GM19468 (cell line): ENCODE results near the gene P3H4.

Source experiments
- ATAC-seq: cut with Tn5 transposase; IDR thresholded peaks from one replicate; pipeline ENCODE4 v1.9.1; 2021; ENCODE audit warnings: mild to moderate bottlenecking, moderate library complexity, moderate number of reproducible peaks; ENCODE audit not compliant: unreplicated experiment; ENCODE audit errors: extremely low read depth

P3H4 gene

GRCh38 chr17:41822216-41823140 lies 10.7 kb upstream of the P3H4 start:
- no peak for ATAC-seq

- ATAC-seq = no peak
Observed at GRCh38 chr17:41821776-41822175, 10.0 kb upstream of the P3H4 start.

GRCh38 chr17:41818024-41818423 lies 6.3 kb upstream of the P3H4 start:
- no peak for ATAC-seq

- no peak for ATAC-seq
Observed at GRCh38 chr17:41816637-41817320, 5.0 kb upstream of the P3H4 start.

GRCh38 chr17:41814195-41814594 lies 2.4 kb upstream of the P3H4 start:
- no peak for ATAC-seq

- no peak for ATAC-seq
Observed at GRCh38 chr17:41813699-41814124, 2.0 kb upstream of the P3H4 start.

GRCh38 chr17:41813152-41813680 lies 1.5 kb upstream of the P3H4 start:
- no peak for ATAC-seq

GRCh38 chr17:41812381-41813151 lies 817 bp upstream of the P3H4 start, which contains the start of gene FKBP10:
Gene FKBP10 (plus strand): TSS chr17:41813004. CDS start chr17:41813035, 31 bp downstream.
- no peak for ATAC-seq

- ATAC-seq = no peak
Observed at GRCh38 chr17:41810659-41811548, 845 bp downstream of the P3H4 start.

- no peak for ATAC-seq
Observed at GRCh38 chr17:41806685-41807445, 4.9 kb downstream of the P3H4 start.

GRCh38 chr17:41803049-41804020 lies 8.4 kb downstream of the P3H4 start:
- ATAC-seq = no peak

GRCh38 chr17:41801374-41802271 lies 10.1 kb downstream of the P3H4 start:
- ATAC-seq = no peak

- no peak for ATAC-seq
Observed at GRCh38 chr17:41800601-41801373, 11.0 kb downstream of the P3H4 start.

- no peak for ATAC-seq
Observed at GRCh38 chr17:41799366-41799765, 12.4 kb downstream of the P3H4 start.

- ATAC-seq = no peak
Observed at GRCh38 chr17:41797377-41797776, 14.4 kb downstream of the P3H4 start.
